NCI-H526 (cell line): ENCODE data around the gene HIPK2.

ENCODE experiments used
- DNase-seq, 2 experiments: peaks; one replicate each; lab custom pipeline; 2025; lab: John Stamatoyannopoulos, UW

The HIPK2 gene

DNA sequence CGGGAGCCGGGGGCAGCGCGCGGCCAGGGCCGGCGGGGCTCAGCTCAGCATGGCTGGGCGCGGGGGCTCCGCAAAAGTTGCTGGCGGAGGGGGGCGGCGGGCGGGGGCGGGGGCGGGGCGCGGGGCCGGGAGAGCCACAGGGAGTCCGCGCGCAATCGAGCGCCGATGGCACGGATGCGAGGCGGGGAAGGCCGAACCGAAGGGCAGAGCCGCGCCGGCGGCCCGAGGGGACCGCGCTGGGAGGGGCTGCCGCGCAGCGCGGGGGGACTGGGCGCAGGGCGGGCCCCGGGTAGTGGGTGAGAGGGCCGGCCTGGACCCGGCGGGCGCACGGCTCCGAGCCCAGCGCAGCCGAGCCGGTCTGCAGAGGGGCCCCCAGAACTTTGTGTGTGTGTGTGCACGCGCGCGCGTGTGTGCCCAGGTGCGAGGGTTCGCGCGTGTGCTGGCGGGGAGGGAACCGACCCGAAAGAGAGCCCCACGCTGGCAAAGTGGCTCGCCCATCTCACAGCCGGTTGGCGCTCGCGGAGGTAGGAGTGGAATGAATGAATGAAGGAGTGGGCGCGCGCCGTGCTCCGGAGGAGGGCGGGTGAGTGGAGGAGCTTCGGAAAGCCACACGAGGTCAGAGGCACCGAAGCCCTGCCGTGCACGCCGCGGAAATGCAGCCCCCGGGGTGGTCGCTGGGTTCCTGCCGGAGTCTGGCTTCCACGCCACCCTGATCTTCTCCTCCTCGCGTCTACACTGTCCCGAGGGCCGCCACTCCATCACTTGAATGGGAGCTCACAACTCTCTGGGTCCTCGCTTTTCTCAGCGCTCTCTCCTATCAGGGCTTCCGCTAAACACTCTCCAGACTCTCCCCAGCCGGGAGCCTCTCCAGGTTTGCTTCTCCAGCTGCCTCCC is at the start of gene HIPK2:
TSS of gene HIPK2 (minus strand) at position 51 of the 894 bp plus-strand sequence. CDS start 375 bp downstream, outside the sequence.
- DNase-seq = peak; percentile 48 to 94

DNA sequence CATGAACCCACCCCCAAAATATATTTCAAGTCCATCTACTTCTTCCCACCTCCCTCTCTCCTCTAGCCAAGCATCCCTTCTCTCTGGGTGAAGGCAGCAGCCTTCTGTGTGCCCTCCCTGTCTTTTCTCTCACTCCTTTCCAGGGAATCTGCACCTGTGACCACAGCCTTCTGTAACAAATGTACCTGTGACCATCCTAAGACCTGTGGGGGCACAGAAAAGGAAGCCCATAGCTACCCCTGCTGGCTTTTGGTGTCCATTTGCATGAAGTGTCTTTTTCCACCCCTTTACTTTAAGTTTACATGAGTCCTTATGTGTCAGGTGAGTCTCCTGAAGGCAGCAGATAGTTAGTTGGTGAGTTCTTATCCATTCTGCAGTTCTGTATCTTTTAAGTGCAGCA is 49.2 kb upstream of the HIPK2 start:
- peak; percentile 15 to 23 for DNase-seq

DNA sequence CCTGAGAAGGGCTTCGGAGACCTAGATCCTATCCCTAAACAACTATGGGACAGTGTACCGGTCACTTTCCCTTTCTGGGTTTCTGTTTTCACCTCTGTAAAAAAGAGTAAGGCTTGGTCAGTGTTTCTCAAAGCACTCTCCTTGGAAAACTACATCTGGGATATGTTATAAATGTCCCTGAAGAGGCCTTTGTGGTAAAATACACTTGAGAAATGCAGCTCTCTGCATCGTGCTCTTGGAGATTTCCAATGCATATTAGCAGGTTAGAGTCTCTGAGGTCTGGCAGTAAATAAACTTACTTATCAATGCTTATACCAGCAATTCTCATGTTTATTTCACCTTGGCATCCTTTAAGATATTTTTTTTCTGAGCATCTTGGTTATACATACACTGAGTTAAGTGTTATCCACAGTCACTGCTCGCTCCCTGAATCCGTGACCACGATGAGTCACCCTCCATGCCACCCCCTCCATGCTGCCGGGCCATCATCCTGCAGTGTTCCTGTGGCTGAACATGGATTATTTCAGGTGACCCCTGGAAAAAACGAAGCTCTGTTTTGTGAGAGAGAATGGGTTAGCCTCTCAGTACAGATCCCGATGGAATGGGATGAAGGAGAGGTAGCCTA is 48.0 kb upstream of the HIPK2 start:
- DNase-seq = no peak

DNA sequence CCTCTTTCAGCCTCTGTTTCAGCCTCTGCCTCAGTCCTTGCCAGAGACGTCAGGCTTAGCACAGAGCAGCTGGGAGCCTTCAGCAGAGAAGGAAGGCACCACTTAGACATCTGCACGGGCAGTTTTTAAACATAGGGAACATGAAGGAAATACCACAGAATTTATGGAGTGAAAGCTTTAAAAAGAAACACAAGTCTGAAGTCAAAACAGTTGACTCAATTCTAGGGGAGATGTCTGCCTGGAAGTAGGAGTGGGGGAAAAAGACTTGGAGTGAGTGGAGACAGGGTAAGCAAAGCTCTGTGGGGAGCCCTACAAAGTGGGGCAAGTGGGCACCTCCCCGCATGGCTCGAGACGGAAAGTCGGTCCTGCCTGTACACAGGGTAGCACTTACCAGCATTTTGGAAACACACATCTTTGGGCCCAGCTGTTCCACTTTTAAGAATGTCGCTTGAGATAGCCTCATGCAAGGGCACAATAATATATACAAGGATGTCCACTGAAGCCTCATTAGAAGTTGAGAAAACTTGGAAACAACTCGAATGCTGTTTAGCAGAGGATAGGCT is 46.2 kb upstream of the HIPK2 start:
- no peak for DNase-seq

DNA sequence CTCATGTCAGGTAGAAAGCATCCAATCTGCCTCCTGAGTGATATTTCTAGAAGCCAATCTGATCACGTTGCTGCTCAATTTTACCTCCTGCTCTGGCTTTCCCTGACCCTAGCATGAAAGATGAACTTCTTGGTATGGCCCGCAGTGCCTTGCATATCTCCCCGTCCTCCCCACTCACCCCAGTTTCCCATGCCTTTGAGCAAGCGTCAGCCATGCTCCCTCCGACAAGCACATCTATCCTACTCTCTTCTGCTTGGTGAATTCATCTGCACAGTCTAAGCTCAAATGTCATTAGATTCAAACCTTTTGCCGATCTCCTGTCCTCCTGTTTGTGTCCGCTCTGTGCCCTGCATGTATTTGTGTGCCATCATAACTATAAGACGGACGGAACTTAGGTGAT is 45.1 kb upstream of the HIPK2 start:
- DNase-seq = no peak

DNA sequence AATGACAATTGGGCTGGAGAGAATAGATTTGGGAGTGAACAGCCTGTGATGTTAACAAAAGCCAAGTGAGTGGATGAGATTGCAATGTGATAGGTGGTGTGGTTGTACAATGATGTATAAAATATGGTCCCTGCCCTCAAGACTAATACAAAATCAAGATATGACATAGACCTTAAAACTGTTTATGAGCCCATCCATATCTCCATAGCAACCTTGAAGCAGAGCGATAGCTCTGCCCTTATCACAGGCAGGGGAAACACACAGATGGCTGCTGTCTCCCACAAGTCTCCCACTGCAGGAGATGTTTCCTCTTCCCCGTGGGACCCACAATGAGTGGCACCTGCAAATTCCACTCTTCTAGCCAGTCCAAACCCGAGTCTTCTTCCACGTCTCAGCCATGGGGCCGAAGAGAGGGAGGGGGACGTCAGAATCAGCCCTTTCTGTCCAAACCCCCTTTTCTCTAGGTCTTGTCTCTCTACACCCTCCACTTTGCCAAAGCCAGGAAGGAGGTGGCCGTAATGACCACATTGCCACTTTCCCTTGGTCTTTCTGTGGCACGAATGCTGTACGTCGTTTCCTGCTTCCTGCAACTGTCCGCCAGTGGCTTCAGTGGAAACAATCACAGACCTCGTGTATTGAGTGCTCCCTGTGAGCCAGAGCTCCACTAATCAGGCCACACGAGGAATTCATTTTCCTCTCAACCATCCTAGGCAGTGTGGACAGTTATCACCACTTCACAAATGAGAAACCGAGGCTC is 43.7 kb upstream of the HIPK2 start:
- DNase-seq = no peak

DNA sequence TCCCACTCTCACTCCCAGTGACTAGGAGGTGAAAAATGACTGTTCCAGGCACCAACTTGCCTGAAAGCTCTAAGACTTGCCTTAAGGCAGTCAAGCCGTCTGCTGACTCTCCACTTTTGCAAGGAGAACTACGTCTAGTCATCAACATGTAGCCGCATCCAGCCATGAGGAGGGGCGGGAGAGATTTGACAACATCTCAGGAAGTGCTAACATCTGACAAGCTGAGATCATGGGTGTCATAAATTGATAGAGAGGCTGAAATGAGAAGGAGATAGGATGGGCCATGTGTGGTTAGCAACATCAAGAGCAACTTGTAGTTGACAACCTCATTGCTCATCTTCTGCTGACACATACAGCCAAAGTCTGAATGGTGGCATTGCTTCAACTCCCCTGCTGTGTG is 42.3 kb upstream of the HIPK2 start:
- DNase-seq = no peak

DNA sequence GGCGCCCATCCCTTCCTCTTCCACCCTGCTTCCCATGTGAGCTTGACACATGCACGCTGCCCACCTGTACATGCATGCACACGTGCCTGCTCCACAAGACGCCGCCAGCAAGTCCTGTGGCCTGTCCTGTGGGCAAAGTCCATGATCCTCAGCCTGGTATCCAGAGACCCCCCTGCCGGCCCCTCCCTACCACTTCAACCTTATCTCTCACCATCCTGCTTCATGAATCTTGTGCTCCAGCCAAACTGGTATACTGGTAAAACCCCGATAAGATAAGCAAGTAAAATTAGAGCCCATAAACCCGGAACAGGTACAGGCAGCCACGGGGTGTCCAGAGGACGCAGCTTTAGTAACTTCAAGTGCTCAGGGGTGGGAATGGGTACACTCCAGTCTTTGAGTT is 39.5 kb upstream of the HIPK2 start:
- DNase-seq = no peak

DNA sequence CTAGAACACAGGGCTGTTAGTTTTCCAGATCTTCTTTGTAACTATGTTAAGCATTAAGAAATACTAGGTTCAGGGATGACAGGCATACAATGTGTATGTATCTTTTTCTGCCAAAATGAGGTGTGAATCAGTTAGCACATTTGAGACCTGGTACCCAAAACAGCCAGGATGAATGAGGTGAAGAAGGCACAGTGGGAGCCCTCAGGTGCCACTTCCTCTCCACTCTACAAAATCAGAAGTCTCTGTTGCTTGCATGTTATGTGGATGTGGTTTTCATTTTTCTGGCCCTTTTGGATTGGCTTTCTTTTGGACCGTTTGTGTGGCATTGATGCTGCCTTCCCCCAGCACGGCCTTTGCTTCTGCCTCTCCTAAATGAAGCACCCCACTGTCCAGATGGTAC is 35.9 kb upstream of the HIPK2 start:
- no peak for DNase-seq

DNA sequence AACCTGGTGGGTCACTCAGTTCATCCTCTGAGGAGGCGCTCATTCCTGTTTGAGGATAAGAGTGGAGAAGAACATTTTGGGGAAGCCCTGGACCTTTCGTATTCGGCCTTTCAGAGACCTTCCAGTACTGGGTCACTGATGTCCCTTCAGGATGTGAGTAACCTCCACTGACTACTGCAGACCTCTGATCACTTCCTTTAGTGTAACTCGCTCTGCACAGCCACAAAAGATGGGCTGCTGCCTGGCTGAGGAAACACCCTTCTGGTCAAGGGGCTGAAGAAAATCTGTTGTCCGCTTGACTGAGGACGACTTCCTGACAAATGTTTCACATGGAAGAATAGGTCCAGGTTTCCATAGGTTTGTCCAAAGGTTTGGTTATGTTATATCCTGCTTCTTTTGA is 35.4 kb upstream of the HIPK2 start:
- DNase-seq = no peak

DNA sequence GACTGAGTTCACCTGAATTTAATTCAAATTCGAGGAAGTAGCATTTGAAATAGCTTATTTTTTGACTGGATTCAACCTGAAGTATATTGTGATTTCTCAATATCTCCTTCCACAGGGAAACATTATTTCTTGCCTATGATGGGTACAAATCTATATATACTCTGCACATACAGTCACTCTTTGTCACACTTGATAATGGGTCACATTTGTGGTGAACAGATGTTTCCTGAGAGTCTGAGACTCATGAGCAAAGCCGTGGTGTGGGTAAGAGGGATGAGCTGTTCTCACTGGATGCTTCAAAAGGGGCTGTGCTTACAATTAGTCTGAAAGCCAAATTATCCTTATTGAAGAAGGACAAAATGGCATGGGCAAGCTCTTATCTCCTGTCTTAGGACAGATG is 33.3 kb upstream of the HIPK2 start:
- DNase-seq = no peak

DNA sequence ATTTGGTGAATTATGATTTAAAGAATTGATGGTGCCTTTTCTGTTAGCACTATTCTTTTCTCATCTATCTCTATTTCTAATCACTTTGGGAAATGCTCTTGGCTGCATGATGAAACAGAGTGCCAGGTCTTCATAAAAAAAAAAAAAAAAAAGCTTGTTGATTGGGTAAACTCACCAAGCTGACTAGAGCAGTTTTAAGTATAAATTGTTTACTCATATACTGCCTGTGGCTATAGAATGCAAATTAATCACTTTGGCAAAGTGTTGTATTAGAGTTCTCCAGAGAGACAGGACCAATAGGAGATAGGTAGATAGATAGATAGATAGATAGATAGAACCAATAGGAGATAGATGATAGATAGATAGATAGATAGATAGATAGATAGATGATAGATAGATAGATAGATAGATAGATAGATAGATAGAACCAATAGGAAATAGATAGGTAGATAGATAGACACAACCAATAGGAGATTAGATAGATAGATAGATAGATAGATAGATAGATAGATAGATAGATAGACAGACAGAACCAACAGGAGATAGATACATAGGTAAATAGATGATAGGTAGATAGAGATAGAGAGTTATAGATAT is 31.1 kb upstream of the HIPK2 start:
- DNase-seq = no peak

DNA sequence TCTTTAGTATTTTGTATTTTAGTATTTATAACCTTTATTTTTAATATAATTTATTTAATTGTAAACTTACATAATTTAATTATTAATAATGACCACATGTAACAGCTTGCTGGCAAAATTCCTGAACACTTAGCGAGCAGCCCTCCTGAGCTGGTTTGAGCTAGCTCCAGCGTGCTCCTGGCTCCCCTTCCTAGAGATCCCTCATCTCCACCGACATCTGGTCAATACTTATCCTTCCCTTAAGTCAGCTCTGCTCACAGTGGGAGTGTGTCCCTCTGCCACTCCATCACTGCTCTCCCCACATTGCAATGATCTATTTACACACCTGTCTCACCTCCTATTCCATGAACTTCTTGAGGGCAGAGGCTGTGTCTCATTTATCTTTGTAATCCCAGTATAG is 30.6 kb upstream of the HIPK2 start:
- no peak for DNase-seq

DNA sequence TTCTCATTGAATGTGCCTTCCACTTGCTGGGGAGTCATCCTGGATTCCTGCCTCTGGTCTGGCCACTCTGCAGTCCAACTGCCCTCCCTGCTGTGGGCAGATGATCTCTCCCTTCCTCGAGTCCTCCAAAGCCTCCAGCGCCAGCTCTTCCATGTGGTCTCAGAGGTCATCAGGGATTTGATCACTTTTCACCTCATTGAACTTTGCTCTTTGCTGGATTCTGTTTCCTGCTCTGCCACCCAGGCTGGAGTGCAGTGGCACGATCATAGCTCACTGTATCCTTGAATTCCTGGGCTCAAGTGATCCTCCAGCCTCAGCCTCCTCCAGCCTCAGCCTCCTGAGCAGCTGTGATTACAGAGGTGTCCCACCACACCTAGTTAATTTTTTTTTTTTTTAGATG is 29.2 kb upstream of the HIPK2 start:
- no peak for DNase-seq

DNA sequence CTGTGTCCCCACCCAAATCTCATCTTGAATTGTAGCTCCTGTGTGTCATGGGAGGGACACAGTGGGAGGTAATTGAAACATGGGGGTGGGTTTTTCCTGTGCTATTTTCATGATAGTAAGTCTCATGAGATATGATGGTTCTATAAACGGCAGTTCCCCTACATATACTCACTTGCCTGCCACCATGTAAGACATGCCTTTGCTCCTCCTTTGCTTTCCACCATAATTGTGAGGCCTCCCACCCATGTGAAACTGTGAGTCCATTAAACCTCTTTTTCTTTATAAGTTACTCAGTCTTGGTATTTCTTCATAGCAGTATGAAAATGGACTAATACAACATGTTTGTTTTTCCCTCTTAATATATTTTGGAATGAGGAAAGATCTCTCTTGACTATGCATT is 26.8 kb upstream of the HIPK2 start:
- DNase-seq = no peak

DNA sequence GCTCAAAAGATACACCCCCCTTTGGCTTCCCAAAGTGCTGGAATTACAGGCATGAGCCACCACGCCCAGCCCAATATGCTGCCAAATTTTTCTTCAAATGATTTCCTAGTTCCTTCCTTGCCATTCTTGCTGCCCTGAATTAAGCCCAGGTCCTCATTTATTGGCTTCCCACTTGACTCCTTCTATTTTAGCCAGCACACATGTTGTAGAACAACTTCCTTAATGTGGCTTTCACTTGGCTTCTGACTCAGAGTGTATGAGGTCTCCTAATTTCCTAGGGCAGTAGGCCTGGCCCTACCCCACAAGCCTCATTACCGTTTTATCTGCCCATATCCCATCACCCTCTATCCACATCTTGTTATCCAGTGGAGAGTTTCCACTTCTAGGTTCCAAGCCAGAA is 21.8 kb upstream of the HIPK2 start:
- no peak for DNase-seq

DNA sequence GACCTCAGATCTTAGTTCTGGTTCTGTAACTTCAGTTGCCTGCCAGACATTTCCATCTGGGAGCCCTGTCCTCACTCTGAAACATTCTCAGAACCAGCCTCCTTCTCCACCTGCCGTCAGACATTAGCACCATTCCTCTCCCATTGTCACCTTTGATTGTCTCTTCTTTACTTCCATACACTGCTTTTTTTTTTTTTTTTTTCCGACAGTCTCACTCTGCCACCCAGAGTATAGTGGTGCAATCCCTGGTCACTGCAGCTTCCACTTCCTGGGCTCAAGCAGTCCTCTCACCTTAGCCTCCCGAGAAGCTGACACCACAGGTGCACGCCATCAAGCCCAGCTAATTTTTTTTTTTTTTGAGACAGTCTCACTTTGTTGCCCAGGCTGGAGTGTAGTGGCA is 21.1 kb upstream of the HIPK2 start:
- no peak for DNase-seq

DNA sequence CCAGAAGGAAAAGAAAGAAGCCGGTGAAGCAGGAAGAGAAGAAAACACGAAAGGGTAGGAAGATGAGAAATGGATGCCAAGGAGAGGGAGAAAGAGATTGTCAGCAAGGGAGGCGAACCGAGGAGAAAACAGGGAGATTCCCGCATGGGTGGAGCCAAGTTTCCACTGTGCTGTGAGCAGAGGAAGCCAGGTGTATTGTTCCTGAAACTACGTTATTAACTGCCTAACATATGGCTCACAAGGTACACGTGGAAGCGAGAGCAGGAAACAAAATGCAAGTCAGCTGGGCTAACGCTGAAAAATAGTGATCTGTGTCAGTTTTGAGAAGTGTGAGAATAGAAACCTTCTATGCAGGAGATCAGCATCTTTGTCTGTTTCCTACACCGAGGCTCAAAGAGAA is 20.4 kb upstream of the HIPK2 start:
- DNase-seq = no peak

DNA sequence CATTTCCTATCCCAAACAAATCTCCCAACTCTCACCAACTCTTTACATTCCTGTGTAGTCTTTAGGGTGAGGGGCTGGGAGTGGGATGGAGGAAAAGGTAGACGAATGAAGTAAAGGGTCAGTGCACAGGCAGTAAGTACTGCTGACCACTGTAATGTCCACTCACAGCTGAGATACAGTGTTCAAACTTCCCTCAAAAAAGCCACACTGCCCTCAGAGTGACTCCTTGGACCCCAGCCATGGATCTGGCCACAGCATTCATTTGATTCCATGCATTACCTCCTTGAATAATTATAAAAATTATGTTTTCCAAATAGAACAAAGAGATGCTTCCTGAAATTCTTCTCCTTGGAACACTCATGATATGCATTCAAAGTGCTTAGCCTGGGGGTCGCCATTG is 19.8 kb upstream of the HIPK2 start:
- DNase-seq = no peak

DNA sequence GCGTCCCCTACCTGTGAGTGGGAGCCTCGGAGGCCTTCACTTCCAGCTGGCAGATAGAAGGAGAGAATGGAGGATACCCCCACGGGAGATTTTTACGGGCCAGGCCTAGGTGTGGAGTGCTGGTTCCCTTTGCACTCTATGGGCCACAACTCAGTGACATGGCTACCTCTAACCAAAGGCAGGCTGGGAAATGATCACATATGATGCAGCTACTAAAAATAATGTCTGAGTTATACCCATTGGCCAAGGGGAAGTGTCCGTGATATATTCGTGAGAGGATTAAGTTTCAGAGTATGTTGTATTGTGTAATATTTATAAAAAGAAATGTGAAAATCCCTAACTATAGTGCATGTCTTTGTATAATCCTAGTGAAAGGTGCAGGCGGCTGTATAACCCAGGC is 13.5 kb upstream of the HIPK2 start:
- DNase-seq = no peak

DNA sequence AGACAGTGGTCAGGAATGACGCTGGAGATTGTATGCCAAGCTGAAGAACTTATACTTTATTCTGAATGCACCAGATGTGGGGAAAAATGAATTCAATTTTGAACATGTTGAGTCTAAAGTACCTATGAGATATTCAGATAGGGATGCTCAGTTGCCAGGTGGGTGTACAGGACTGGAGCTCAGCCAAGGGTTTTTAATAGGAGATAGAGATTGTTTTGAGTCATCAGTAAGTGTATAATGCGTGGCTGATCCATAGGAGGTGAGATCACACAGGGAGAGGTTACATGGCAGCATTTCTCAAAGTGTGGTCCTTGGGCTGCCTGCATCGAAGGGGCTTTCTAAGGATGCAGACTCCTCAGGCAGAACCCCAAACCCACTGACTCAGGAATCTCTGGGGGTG is 6.8 kb upstream of the HIPK2 start:
- DNase-seq = no peak
